ACC112 (cell line): ENCODE data around the gene NRAS.
"Not testable (repeated sequence)": the region's sequence is repeated elsewhere in the genome, so short reads cannot be mapped to it uniquely, and the experiment has no call there.

Source experiments
- H2AFZ ChIP-seq: fragments of 200-600 bp; sonication (generic); one replicate; pipeline ENCODE4 v1.6.0; 2017; ENCODE audit warnings: antibody characterized with exemption, low read length; ENCODE audit not compliant: unreplicated experiment
- H3K27ac ChIP-seq: fragments of 200-600 bp; sonication (generic); 2 replicates; pipeline ENCODE4 v1.5.1; 2014; ENCODE audit warnings: low read depth, mild to moderate bottlenecking, antibody characterized with exemption, low read length, moderate library complexity
- H3K27me3 ChIP-seq: fragments of 200-600 bp; sonication (generic); 2 replicates; pipeline ENCODE4 v1.6.1; 2014; ENCODE audit warnings: mild to moderate bottlenecking, antibody characterized with exemption, low read length, moderate library complexity, mixed read lengths; ENCODE audit not compliant: insufficient read depth
- H3K36me3 ChIP-seq: fragments of 200-600 bp; sonication (generic); 2 replicates; pipeline ENCODE4 v1.6.1; 2016; ENCODE audit warnings: mild to moderate bottlenecking, antibody characterized with exemption, low read length, moderate library complexity, mixed read lengths; ENCODE audit not compliant: insufficient read depth
- H3K4me1 ChIP-seq: fragments of 200-600 bp; sonication (generic); one replicate; pipeline ENCODE4 v1.6.1; 2016; ENCODE audit warnings: low read length, mixed read lengths; ENCODE audit not compliant: insufficient read depth, unreplicated experiment, control insufficient read depth
- H3K4me3 ChIP-seq: fragments of 200-600 bp; sonication (generic); 2 replicates; pipeline ENCODE4 v1.5.1; 2014; ENCODE audit warnings: mild to moderate bottlenecking, low read depth, low read length
- H3K79me2 ChIP-seq: fragments of 200-600 bp; sonication (generic); one replicate; pipeline ENCODE4 v1.6.0; 2016; ENCODE audit warnings: low read length; ENCODE audit not compliant: control insufficient read depth, unreplicated experiment, insufficient read depth

NRAS gene

GRCh38 chr1:114716304-114717170, at the start of gene NRAS:
TSS of gene NRAS (minus strand) at chr1:114716771. CDS start at chr1:114716160, 611 bp downstream.
- peaks cover 38% of the 10 kb centered on the region for H3K79me2 ChIP-seq
- H3K36me3 ChIP-seq: peaks cover 53% of the 10 kb centered on the region

GRCh38 chr1:114764689-114765088, 48.1 kb upstream of the NRAS start:
- Histone ChIP-seq H3K36me3 (peaks cover 4% of the 10 kb centered on the region), H2AFZ (no peak overlapping the region), H3K27me3 (no peaks in the 10 kb centered on the region), H3K4me1 (no peaks in the 10 kb centered on the region), H3K4me3 (no peak overlapping the region), H3K79me2 (no peaks in the 10 kb centered on the region), H3K27ac (no peak overlapping the region)

More at GRCh38 chr1:114716304-114717170, at the start of gene NRAS:
- Histone ChIP-seq H3K27me3 (no peaks in the 10 kb centered on the region), H2AFZ (peak within 1 kb of the TSS; percentile 90), H3K27ac (peak within 1 kb of the TSS; percentile 97), H3K4me1 (peaks cover 20% of the 10 kb centered on the region), H3K4me3 (peak within 1 kb of the TSS; percentile 98)

GRCh38 chr1:114758256-114758832, 41.8 kb upstream of the NRAS start:
- Histone ChIP-seq H2AFZ (peak overlapping the region; percentile 99), H3K27ac (peak overlapping the region; percentile 97), H3K27me3 (no peaks in the 10 kb centered on the region), H3K4me1 (peaks cover 23% of the 10 kb centered on the region), H3K4me3 (peak overlapping the region; percentile 97), H3K79me2 (peaks cover 42% of the 10 kb centered on the region), H3K36me3 (no peaks in the 10 kb centered on the region; the same call in 1 of the 2 replicates)

- H3K36me3 ChIP-seq: no peaks in the 10 kb centered on the region; the same call in 1 of the 2 replicates
- H3K4me3 ChIP-seq: peak within 1 kb of the TSS; percentile 97
- H3K27me3 ChIP-seq: no peaks in the 10 kb centered on the region
- H3K4me1 ChIP-seq: peaks cover 26% of the 10 kb centered on the region
- H2AFZ ChIP-seq: peak within 1 kb of the TSS; percentile 99
- H3K27ac ChIP-seq: peak within 1 kb of the TSS; percentile 97
- peaks cover 49% of the 10 kb centered on the region for H3K79me2 ChIP-seq
Measured at GRCh38 chr1:114757455-114758255, 41.1 kb upstream of the NRAS start, which contains the start of gene CSDE1. TSS of gene CSDE1 (minus strand) at chr1:114757984. CDS start at chr1:114739890, 18,094 bp downstream.

GRCh38 chr1:114756949-114757454, 40.4 kb upstream of the NRAS start:
- no peak overlapping the region for H2AFZ ChIP-seq
- peaks cover 33% of the 10 kb centered on the region for H3K4me1 ChIP-seq
- H3K4me3 ChIP-seq: peak overlapping the region; percentile 97
- peaks cover 56% of the 10 kb centered on the region for H3K79me2 ChIP-seq
- no peaks in the 10 kb centered on the region for H3K27me3 ChIP-seq
- peak overlapping the region; percentile 97 for H3K27ac ChIP-seq
- H3K36me3 ChIP-seq: no peaks in the 10 kb centered on the region; the same call in 1 of the 2 replicates

- H3K4me3 ChIP-seq: peak overlapping the region; percentile 97
- H2AFZ ChIP-seq: no peak overlapping the region
- H3K36me3 ChIP-seq: no peaks in the 10 kb centered on the region; the same call in 1 of the 2 replicates
- peaks cover 40% of the 10 kb centered on the region for H3K4me1 ChIP-seq
- H3K27me3 ChIP-seq: no peaks in the 10 kb centered on the region
- peaks cover 63% of the 10 kb centered on the region for H3K79me2 ChIP-seq
- peak overlapping the region; percentile 97 for H3K27ac ChIP-seq
Measured at GRCh38 chr1:114756009-114756892, 39.7 kb upstream of the NRAS start.

- Histone ChIP-seq H3K36me3 (peaks cover 5% of the 10 kb centered on the region; the same call in 1 of the 2 replicates), H2AFZ (no peak overlapping the region), H3K27ac (peak overlapping the region; percentile 97; the same call in 1 of the 2 replicates), H3K27me3 (no peaks in the 10 kb centered on the region), H3K4me3 (peak overlapping the region; percentile 97), H3K79me2 (peaks cover 73% of the 10 kb centered on the region), H3K4me1 (peaks cover 46% of the 10 kb centered on the region)
Measured at GRCh38 chr1:114755006-114755931, 38.7 kb upstream of the NRAS start.

GRCh38 chr1:114753702-114754101, 37.1 kb upstream of the NRAS start:
- H3K27ac ChIP-seq, H3K27me3 ChIP-seq, H3K4me3 ChIP-seq, H2AFZ ChIP-seq: not testable (repeated sequence)
- Histone ChIP-seq H3K79me2 (peaks cover 89% of the 10 kb centered on the region), H3K4me1 (peaks cover 47% of the 10 kb centered on the region), H3K36me3 (peaks cover 20% of the 10 kb centered on the region)

- Histone ChIP-seq H3K4me1 (peaks cover 43% of the 10 kb centered on the region), H2AFZ (no peak overlapping the region), H3K27me3 (no peaks in the 10 kb centered on the region), H3K4me3 (no peak overlapping the region), H3K27ac (no peak overlapping the region), H3K79me2 (peaks cover 94% of the 10 kb centered on the region), H3K36me3 (peaks cover 26% of the 10 kb centered on the region)
Measured at GRCh38 chr1:114753143-114753542, 36.6 kb upstream of the NRAS start.
